Measurements from ENCODE around the gene FHIT.

Gene FHIT

DNA sequence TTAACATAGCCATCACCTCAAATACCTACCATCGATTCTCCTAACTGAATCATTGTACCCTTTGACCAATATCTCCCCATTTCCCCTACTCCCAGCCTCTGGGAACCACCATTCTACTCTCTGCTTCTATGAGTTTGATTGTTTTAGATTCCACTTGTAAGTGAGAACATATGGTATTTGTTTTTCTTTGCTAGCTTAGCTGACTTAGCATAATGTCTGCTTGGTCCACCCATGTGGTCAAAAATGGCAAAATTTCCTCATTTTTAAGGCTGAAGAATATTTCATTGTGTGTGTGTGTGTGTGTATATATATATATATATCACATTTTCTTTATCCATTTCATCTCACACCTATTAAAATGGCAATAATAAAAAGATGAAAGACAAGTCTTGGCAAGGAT lies 469.3 kb downstream of the FHIT start:
- no peaks in the 10 kb centered on the region for H3K4me1 ChIP-seq (ENCODE audit: control insufficient read depth in 1 of 2, insufficient read depth in 2 of 2, low read length in 2 of 2)
- no peaks in the 10 kb centered on the region for H3K36me3 ChIP-seq (ENCODE audit: control insufficient read depth in 1 of 2, insufficient read depth in 2 of 2, low read length in 2 of 2)
- H3K9me3 ChIP-seq (ENCODE audit: control insufficient read depth in 1 of 2, low read length in 2 of 2), result peaks cover 0 to 8% of the 10 kb centered on the region in 2 donors
- no peaks in the 10 kb centered on the region for H3K27me3 ChIP-seq (ENCODE audit: low read depth, low read length)
- H3K27ac ChIP-seq (ENCODE audit: low read length), result no peak overlapping the region
- H3K4me3 ChIP-seq (ENCODE audit: low read depth in 1 of 2, low read length in 2 of 2), result no peak overlapping the region

DNA sequence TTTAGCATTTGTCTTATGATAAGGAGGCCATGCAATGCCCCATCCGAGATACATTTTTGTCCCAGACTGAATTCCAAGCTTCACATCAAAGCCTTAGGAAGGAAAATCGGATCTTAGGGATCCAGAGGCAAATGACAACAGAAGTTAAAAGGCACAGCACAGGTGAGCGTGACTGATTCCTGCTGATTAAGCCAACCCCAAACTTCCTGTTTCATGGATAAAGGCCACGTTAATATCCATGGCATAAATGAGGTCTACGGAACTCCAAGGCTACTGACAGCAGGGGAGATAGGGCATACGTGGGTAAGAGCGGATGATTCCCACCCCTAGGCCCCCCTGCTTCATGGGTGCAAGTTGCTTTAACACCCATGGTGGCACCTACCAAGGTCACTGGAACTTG lies 471.6 kb downstream of the FHIT start:
- H3K36me3 ChIP-seq (ENCODE audit: control insufficient read depth in 1 of 2, insufficient read depth in 2 of 2, low read length in 2 of 2), result no peaks in the 10 kb centered on the region
- no peaks in the 10 kb centered on the region for H3K27me3 ChIP-seq (ENCODE audit: low read depth, low read length)
- peaks cover 0 to 14% of the 10 kb centered on the region in 2 donors for H3K9me3 ChIP-seq (ENCODE audit: control insufficient read depth in 1 of 2, low read length in 2 of 2)
- no peak overlapping the region for H3K27ac ChIP-seq (ENCODE audit: low read length)
- H3K4me3 ChIP-seq (ENCODE audit: low read depth in 1 of 2, low read length in 2 of 2), result no peak overlapping the region
- H3K4me1 ChIP-seq (ENCODE audit: control insufficient read depth in 1 of 2, insufficient read depth in 2 of 2, low read length in 2 of 2), result no peaks in the 10 kb centered on the region

DNA sequence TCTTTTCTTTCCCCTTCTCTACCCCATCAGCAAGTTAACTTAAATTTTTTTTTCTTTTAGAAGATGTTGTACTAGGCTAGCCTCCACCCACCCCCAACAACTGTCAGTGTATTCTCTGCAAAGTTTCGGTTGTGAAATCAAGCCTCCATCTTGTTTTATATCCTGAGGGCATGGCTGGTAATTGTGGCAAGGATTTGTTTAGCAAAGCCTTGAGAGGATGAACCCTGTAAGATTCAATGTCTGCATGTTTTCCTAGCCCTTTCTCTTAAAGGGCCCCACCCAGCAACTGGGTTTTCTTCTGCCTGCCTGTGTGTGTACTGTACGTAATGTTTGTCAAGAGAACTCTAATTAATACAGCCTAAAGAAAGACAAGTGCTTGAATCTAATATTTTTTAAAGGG lies 475.3 kb downstream of the FHIT start:
- peaks cover 0 to 14% of the 10 kb centered on the region in 2 donors for H3K9me3 ChIP-seq (ENCODE audit: control insufficient read depth in 1 of 2, low read length in 2 of 2)
- H3K4me3 ChIP-seq (ENCODE audit: low read depth in 1 of 2, low read length in 2 of 2), result no peak overlapping the region
- H3K27ac ChIP-seq (ENCODE audit: low read length), result no peak overlapping the region
- H3K27me3 ChIP-seq (ENCODE audit: low read depth, low read length), result no peaks in the 10 kb centered on the region
- no peaks in the 10 kb centered on the region for H3K4me1 ChIP-seq (ENCODE audit: control insufficient read depth in 1 of 2, insufficient read depth in 2 of 2, low read length in 2 of 2)
- H3K36me3 ChIP-seq (ENCODE audit: control insufficient read depth in 1 of 2, insufficient read depth in 2 of 2, low read length in 2 of 2), result no peaks in the 10 kb centered on the region

DNA sequence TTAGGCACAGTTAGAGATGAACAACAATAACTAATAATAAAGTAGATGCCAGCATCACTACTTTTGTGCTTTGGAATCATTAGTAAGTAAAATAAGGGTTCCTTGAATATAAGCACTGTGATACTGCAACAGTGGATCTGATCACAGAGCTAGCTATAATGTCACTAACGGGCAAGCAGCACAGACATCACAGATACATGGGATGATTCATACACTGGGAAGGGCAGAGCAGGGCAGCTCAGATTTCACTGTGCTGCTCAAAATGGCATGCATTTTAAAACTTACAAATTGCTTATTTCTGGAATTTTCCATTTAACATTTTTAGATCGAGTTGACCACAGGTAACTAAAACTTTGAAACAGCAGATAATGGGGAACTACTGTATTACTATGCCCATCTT lies 476.6 kb downstream of the FHIT start:
- Histone ChIP-seq H3K4me1 (ENCODE audit: control insufficient read depth in 1 of 2, insufficient read depth in 2 of 2, low read length in 2 of 2) (no peaks in the 10 kb centered on the region), H3K9me3 (ENCODE audit: control insufficient read depth in 1 of 2, low read length in 2 of 2) (peaks cover 0 to 6% of the 10 kb centered on the region in 2 donors), H3K27ac (ENCODE audit: low read length) (no peak overlapping the region), H3K27me3 (ENCODE audit: low read depth, low read length) (no peaks in the 10 kb centered on the region), H3K36me3 (ENCODE audit: control insufficient read depth in 1 of 2, insufficient read depth in 2 of 2, low read length in 2 of 2) (no peaks in the 10 kb centered on the region), H3K4me3 (ENCODE audit: low read depth in 1 of 2, low read length in 2 of 2) (no peak overlapping the region)

DNA sequence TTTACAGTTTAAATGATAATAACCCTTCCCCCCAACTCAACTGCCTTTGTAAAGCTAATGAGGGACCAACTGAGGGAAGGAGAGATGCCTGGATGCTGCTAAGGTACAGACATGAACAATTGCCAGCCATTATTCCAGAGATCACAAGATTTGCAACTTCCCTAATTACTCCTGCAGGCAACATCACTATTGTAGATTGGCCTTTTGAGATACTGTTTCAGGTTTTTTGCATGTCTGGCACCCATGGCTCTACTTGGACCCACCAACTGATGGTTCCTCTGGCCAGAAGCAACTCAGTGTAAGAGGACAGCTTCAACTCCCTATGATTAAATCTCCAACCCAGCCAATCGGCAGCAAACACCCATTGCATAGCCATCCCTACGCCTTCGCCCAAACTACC lies 478.7 kb downstream of the FHIT start:
- no peak overlapping the region for H3K4me3 ChIP-seq (ENCODE audit: low read depth in 1 of 2, low read length in 2 of 2)
- no peaks in the 10 kb centered on the region for H3K4me1 ChIP-seq (ENCODE audit: control insufficient read depth in 1 of 2, insufficient read depth in 2 of 2, low read length in 2 of 2)
- H3K9me3 ChIP-seq (ENCODE audit: control insufficient read depth in 1 of 2, low read length in 2 of 2), result peaks cover 0 to 6% of the 10 kb centered on the region in 2 donors
- no peaks in the 10 kb centered on the region for H3K36me3 ChIP-seq (ENCODE audit: control insufficient read depth in 1 of 2, insufficient read depth in 2 of 2, low read length in 2 of 2)
- no peak overlapping the region for H3K27ac ChIP-seq (ENCODE audit: low read length)
- H3K27me3 ChIP-seq (ENCODE audit: low read depth, low read length), result no peaks in the 10 kb centered on the region

DNA sequence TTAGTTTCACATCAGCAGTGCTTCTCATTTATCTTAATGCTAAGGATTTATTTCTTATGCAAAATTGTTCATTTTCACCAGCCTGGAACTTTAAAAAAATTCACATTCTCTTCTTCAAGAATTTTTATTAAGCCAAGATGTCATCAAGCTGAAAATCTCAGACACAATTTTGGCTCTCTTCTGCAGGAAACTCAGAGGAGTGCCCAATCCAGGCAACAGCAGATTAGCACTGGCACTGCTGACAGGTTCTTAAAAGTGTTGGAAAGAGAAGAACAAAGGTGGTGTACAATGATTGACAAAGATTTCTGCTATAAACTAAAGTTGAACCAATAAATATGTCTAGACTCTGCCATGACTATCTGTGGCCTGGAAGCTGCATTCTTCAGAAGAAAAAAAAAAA lies 479.5 kb downstream of the FHIT start:
- H3K9me3 ChIP-seq (ENCODE audit: control insufficient read depth in 1 of 2, low read length in 2 of 2), result peaks cover 0 to 6% of the 10 kb centered on the region in 2 donors
- no peak overlapping the region for H3K4me3 ChIP-seq (ENCODE audit: low read depth in 1 of 2, low read length in 2 of 2)
- H3K27me3 ChIP-seq (ENCODE audit: low read depth, low read length), result no peaks in the 10 kb centered on the region
- H3K4me1 ChIP-seq (ENCODE audit: control insufficient read depth in 1 of 2, insufficient read depth in 2 of 2, low read length in 2 of 2), result no peaks in the 10 kb centered on the region
- H3K27ac ChIP-seq (ENCODE audit: low read length), result no peak overlapping the region
- H3K36me3 ChIP-seq (ENCODE audit: control insufficient read depth in 1 of 2, insufficient read depth in 2 of 2, low read length in 2 of 2), result no peaks in the 10 kb centered on the region

DNA sequence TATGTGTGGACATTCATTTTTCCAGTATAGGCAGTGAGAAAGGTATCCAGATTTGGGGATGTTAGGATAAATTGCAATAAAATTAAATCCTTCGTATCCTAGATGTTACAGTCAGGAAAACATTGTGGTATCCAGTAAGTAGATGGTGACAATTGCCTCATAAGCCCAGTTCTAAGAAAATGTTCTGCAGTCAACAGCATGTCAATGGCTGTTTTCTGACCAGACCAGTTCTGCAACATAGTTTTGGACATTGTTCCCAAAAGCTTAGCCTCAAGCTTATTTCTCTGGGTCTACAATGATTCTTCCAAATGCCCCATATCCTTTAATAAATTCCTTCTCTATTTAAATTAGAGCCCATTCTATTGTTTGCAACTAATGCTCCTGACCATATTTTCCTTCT lies 480.7 kb downstream of the FHIT start:
- no peaks in the 10 kb centered on the region for H3K27me3 ChIP-seq (ENCODE audit: low read depth, low read length)
- H3K9me3 ChIP-seq (ENCODE audit: control insufficient read depth in 1 of 2, low read length in 2 of 2), result peaks cover 0 to 4% of the 10 kb centered on the region in 2 donors
- H3K4me3 ChIP-seq (ENCODE audit: low read depth in 1 of 2, low read length in 2 of 2), result no peak overlapping the region
- H3K36me3 ChIP-seq (ENCODE audit: control insufficient read depth in 1 of 2, insufficient read depth in 2 of 2, low read length in 2 of 2), result no peaks in the 10 kb centered on the region
- no peaks in the 10 kb centered on the region for H3K4me1 ChIP-seq (ENCODE audit: control insufficient read depth in 1 of 2, insufficient read depth in 2 of 2, low read length in 2 of 2)
- no peak overlapping the region for H3K27ac ChIP-seq (ENCODE audit: low read length)

DNA sequence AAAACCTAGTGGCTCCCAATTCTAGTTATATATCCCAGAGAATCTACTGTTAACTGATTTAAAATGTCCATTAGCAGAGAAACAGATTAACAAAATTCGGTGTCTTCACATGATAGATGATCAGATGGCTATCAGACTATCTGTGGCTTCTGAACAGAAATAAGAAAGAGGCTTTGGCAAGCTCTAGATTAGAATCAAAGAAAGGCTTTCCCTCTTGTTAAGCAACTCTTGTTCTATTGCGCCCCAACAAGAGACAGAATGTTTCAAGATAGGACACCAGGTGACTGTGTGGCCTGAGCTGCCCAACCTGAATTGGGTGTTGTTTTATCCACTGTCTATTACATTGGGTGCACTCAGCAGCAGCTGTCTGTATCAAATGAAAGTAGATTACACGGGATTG lies 483.7 kb downstream of the FHIT start:
- Histone ChIP-seq H3K4me1 (ENCODE audit: control insufficient read depth in 1 of 2, insufficient read depth in 2 of 2, low read length in 2 of 2) (no peaks in the 10 kb centered on the region), H3K27ac (ENCODE audit: low read length) (no peak overlapping the region), H3K9me3 (ENCODE audit: control insufficient read depth in 1 of 2, low read length in 2 of 2) (no peaks in the 10 kb centered on the region), H3K4me3 (ENCODE audit: low read depth in 1 of 2, low read length in 2 of 2) (no peak overlapping the region), H3K36me3 (ENCODE audit: control insufficient read depth in 1 of 2, insufficient read depth in 2 of 2, low read length in 2 of 2) (no peaks in the 10 kb centered on the region), H3K27me3 (ENCODE audit: low read depth, low read length) (no peaks in the 10 kb centered on the region)

DNA sequence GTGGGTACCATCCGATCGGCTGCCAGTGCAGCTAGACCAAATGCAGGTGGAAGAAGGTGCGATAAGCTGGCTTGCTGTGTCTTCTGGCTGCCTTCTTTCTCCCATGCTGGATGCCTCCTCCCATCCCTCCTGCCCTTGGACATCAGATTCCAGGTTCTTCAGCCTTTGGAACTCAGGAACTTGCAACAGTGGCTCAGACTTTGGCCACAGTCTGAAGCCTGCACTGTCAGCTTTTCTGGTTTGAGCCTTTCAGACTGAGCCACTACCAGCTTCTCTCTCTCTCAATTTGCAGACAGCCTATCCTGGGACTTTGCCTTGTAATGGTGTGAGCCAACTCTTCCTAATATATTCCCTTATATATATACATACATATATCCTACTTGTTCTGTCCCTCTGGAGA lies 485.5 kb downstream of the FHIT start:
- Histone ChIP-seq H3K9me3 (ENCODE audit: control insufficient read depth in 1 of 2, low read length in 2 of 2) (no peaks in the 10 kb centered on the region), H3K4me3 (ENCODE audit: low read depth in 1 of 2, low read length in 2 of 2) (no peak overlapping the region), H3K4me1 (ENCODE audit: control insufficient read depth in 1 of 2, insufficient read depth in 2 of 2, low read length in 2 of 2) (no peaks in the 10 kb centered on the region), H3K36me3 (ENCODE audit: control insufficient read depth in 1 of 2, insufficient read depth in 2 of 2, low read length in 2 of 2) (no peaks in the 10 kb centered on the region), H3K27me3 (ENCODE audit: low read depth, low read length) (no peaks in the 10 kb centered on the region), H3K27ac (ENCODE audit: low read length) (no peak overlapping the region)

DNA sequence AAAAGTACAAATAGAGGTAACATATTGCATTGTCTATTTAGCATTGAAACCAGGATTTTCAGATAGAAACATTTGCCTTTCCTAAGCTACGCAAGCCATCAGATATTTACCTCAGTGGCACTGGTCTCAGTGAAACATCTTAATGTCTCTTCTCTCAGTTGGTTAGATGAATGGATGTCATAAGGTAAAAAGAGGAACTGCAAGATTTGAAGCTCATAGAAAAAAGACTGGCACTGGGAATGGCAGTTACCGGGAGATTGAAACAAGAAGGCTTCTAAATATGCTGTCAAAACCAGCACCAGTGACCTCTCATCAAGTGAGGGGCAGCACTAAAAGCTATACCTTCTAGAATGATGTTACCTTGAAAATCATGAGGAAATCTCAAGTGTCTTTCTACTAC lies 486.4 kb downstream of the FHIT start:
- Histone ChIP-seq H3K36me3 (ENCODE audit: control insufficient read depth in 1 of 2, insufficient read depth in 2 of 2, low read length in 2 of 2) (no peaks in the 10 kb centered on the region), H3K27ac (ENCODE audit: low read length) (no peak overlapping the region), H3K9me3 (ENCODE audit: control insufficient read depth in 1 of 2, low read length in 2 of 2) (no peaks in the 10 kb centered on the region), H3K4me3 (ENCODE audit: low read depth in 1 of 2, low read length in 2 of 2) (no peak overlapping the region), H3K27me3 (ENCODE audit: low read depth, low read length) (no peaks in the 10 kb centered on the region), H3K4me1 (ENCODE audit: control insufficient read depth in 1 of 2, insufficient read depth in 2 of 2, low read length in 2 of 2) (no peaks in the 10 kb centered on the region)

DNA sequence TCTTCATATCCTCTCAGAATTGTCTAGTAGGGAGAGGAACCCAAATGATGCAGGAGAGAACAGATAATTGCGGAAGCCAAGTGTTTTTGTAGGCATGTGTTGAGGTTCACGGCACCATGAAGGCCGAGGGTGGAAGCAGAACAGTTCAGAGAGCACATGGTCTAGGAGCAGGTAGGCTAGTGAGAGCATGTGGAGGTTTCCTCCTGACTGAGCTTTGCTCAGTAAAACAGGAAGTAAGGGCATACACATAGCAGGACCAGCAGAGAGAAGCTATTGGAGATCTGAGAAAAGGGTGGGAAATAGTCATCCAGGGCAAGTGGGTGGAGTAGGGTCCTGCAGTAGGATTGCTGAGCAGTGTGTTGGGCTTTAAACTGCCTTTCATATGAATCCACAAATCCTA lies 491.1 kb downstream of the FHIT start:
- Histone ChIP-seq H3K27ac (ENCODE audit: low read length) (no peak overlapping the region), H3K4me3 (ENCODE audit: low read depth in 1 of 2, low read length in 2 of 2) (no peak overlapping the region), H3K9me3 (ENCODE audit: control insufficient read depth in 1 of 2, low read length in 2 of 2) (no peaks in the 10 kb centered on the region), H3K27me3 (ENCODE audit: low read depth, low read length) (no peaks in the 10 kb centered on the region), H3K4me1 (ENCODE audit: control insufficient read depth in 1 of 2, insufficient read depth in 2 of 2, low read length in 2 of 2) (no peaks in the 10 kb centered on the region), H3K36me3 (ENCODE audit: control insufficient read depth in 1 of 2, insufficient read depth in 2 of 2, low read length in 2 of 2) (no peaks in the 10 kb centered on the region)

DNA sequence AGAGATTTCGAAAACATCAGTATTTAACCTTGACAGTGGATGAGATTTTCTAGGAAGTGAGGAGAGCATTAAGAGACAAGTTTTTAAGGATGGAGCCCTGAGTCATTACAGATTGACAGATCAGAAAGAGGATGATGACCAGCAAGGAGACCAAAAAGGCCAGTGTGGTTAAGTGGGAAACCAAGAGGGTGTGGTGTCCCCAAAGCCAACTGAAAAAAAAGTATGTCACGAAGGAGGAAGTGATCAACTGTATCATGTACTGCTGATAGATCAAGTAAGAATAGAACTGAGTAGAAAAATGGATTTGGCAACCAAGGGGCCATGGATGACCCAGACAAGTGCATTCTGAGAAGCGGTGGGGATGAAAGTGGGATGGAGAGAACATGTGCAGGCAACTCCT lies 491.8 kb downstream of the FHIT start:
- Histone ChIP-seq H3K9me3 (ENCODE audit: control insufficient read depth in 1 of 2, low read length in 2 of 2) (no peaks in the 10 kb centered on the region), H3K36me3 (ENCODE audit: control insufficient read depth in 1 of 2, insufficient read depth in 2 of 2, low read length in 2 of 2) (no peaks in the 10 kb centered on the region), H3K4me3 (ENCODE audit: low read depth in 1 of 2, low read length in 2 of 2) (no peak overlapping the region), H3K27me3 (ENCODE audit: low read depth, low read length) (no peaks in the 10 kb centered on the region), H3K4me1 (ENCODE audit: control insufficient read depth in 1 of 2, insufficient read depth in 2 of 2, low read length in 2 of 2) (no peaks in the 10 kb centered on the region), H3K27ac (ENCODE audit: low read length) (no peak overlapping the region)
